Activated CD4-positive, CD25-positive, alpha-beta regulatory T cell treated with anti-CD3 and anti-CD28 coated beads, Interleukin-2, amount 50 U/mL, for 16 hours (primary cell): ENCODE measurements around the gene TFPT.

Experiments used
- DNase-seq: peaks from one replicate; pipeline ENCODE4 v3.0.0-alpha.2; 2020; ENCODE audit warnings: low read depth, low spot score

TFPT gene, protein sequence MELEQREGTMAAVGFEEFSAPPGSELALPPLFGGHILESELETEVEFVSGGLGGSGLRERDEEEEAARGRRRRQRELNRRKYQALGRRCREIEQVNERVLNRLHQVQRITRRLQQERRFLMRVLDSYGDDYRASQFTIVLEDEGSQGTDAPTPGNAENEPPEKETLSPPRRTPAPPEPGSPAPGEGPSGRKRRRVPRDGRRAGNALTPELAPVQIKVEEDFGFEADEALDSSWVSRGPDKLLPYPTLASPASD

GRCh38 chr19:54115109-54116063 lies at the start of gene TFPT, which contains the start of gene PRPF31:
TSS of gene TFPT (minus strand) at chr19:54115657. CDS start at chr19:54115269, 388 bp downstream.
TSS of gene PRPF31 (plus strand) at chr19:54115754. CDS start at chr19:54118279, 2,525 bp downstream.
- peak; percentile 98 for DNase-seq

DNA sequence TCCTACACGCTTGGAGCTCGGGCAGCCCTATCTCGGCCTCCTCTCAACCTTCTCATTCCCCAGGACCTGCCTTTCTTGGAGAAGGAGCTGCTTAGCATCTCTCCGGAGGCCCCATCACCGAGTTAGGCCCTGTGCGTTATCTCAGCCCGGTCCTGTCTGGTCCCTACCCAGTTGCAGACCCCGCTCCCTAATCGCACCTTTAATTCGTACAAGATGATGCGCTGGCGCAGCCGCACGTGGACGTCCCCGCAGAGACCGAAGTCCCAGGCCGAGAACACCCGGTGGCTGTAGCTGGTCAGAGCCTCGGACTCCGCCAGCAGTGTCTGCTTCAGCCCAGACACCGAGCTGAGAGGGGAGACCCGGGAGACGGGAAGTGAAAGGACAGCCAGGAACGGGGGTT lies 49.8 kb upstream of the TFPT start:
- no peak for DNase-seq

GRCh38 chr19:54164369-54165068 lies 49.1 kb upstream of the TFPT start:
- no peak for DNase-seq

DNA sequence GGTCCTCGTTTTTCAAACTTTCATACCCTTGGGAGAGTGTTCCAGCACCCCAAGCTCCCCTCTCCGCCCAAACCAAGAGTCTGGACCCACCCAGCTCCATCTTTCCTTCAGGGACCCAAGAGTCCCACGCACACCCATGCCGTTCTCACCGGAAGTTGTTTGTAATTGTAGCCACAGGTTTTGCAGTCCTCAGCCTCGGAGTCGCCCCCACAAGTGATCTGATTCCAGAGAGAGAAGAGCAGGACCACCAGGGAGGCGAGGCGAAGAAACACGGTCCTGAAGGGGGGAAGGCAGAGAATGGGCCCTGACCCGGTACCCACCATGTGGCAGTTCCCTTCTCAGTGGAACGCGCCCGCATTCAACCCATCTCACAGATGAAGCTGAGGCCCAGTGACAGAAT lies 47.4 kb upstream of the TFPT start:
- DNase-seq = no peak

DNA sequence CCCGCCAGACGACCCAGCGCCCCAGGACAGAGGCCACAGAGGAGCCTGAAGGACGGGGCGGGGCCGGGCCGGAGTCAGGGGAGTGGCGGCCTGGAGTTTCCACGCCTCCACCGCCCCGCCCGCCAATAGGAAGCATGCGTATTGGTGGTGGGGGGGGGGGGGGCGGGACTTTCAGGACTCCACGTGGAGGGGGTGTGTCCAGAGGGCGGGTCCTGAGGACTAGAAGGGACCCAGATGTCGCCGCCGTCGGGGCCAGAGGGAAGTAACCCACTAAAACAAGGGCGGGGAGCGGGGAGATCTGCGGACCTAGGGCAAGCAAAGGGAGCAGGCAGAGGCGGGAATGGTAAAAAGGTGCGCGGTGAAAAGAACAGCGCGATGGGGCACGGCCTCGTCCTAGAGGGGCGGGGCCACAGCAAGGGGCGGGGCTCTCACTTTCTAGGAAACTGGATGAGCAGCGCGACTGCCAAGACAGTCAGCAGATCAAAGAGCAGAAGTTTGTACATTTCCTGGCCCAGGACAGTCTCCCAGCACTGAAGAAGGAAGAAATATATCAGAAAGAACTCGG lies 46.9 kb upstream of the TFPT start:
- peak; percentile 62 for DNase-seq

DNA sequence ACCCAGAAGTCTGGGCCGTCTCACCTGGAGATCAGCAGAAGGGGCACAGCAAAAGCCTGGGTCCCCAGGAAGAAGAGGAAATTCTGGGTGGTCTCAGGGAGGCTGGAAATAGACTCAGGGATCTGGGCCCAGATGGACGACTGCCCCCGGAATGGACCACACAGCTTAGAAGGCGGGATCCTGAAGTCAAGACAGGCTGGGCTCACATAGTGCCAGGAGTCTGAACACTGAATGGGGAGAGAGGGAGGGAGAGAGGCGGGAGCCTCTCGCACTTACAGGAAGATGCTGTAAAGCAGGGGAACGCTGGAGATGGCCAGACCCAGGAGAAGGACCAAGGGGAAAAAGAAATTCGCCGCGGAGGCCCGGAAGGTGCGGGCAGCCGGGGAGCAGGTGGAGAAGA lies 45.4 kb upstream of the TFPT start:
- DNase-seq = no peak

- DNase-seq = no peak
Measured at GRCh38 chr19:54160182-54160811, 44.8 kb upstream of the TFPT start.

DNA sequence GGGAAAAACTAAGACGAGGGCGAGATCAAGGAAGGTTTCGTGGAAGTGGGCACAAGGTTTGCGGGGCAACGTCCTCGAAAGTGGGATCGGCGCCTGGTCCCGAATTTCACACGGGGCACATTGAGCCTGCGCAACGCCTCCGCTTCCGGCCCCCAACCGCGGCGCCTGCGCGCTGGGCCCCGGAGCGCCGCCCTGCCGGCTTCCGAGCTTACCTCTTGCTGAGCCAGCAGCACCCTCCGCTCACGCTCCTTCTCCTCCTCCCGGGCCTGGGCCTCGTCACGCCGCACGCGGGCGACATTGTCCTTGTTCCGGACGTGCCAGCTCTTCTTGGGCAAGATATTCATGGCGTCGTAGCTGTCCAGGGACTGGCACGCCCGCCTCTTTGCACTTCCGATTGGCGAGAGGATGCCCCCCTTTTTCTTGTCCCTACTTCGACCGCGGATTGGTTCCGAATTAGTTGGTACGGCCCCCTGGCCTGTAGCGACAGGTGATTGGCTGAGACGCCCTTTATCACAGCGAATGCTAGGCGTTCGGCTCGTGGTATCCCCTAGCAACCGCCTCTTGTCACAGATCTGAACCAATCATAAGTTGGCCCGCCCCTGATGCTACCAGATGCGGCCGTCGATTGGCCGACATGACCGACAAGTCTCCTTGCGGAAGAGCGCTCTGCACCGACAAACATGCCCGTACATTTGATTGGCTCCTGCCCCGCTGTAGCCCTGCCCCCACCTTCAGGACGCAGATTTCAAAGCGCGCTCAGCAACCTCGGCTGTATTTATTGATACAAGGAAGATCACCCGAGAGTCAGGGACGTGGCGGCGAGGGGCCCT lies 44.1 kb upstream of the TFPT start, which contains the start of gene LENG1:
LENG1 (minus strand) TSS at position 370 of the 830 bp plus-strand sequence; CDS start at position 344, 26 bp downstream.
- peak; percentile 99 for DNase-seq

GRCh38 chr19:54158812-54159351 lies 43.4 kb upstream of the TFPT start:
- no peak for DNase-seq

GRCh38 chr19:54156953-54157352 lies 41.5 kb upstream of the TFPT start:
- no peak for DNase-seq

DNA sequence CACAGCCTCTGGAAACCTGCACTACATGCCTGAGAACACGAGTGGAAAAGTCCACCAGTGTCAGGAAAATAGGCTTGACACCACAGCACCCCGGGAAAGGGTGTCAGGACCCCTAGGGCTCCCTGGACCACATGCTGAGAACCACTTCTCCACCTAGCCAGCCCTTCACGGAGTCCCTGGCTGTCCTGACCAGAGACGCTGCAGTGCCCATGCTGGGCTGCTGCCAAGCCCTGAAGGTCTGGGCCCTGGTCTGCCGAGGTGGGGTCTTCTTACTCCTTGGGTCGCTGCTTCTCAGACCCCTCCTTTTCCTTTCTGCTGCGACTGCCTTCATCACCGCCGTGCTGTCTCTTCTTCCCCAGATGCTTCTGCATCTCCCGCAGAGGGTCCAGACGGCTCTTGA lies 41.0 kb upstream of the TFPT start:
- no peak for DNase-seq

GRCh38 chr19:54155694-54156093 lies 40.2 kb upstream of the TFPT start:
- no peak for DNase-seq

DNA sequence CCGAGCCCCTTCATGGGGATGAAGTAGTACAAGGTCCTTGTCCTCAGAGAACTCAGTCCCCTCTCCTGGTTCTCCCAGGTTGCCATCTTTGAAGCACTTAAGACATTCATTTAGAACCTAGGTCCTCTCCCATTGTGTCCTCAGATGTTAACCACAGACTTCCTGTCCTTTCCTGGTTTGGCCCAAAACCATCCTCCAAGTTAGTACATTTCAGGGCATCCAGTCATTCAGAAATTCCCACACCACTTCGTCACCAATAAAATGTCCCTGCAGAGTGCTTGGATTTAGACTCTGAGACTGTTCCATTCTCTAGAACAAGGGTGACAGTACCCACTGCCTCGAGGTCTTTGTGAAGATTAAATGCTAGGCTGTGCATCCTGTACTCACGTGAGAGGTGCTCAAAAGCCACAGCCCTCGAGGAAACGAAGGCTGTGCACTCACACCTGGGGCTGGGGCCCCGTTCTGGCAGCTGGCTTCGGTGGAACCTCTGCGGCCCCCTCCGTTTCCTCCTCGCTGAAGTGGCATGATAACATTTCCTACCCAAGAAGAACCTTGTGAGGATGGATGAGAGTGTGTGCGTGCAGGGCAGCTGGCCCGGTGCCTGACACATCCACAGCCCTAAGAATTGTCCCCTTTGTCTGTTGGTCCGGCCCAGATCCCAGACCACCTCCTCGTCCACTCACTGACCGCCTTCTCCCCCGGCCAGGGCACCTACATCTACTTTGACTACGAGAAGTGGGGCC lies 39.3 kb upstream of the TFPT start:
- no peak for DNase-seq

DNA sequence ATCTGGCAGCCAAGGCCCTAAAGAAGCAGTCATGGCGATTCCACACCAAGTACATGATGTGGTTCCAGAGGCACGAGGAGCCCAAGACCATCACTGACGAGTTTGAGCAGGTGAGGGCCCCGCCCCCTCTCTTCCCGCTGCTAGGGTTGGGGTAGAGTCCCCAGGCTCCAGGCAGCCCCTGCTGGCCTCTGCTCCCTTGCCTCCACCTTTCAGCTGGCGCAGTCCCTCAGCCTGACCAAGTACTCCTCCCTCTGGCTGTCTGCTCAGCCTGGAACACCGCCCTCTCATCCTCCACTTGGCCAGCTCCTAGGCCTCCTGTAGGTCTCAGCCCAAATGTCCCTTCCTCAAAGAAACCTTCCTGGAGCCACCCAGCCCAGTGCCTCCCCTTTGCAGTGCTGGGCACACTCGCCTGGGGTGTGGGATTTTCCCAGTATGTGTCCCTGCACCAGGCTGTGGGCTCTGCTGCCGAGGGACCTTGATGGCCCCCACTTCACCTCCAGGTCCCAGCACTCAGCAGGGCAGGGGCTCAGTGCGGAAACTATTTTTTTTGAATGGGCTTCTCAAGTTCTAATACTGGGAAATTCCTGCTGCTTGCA lies 38.4 kb upstream of the TFPT start:
- no peak for DNase-seq

DNA sequence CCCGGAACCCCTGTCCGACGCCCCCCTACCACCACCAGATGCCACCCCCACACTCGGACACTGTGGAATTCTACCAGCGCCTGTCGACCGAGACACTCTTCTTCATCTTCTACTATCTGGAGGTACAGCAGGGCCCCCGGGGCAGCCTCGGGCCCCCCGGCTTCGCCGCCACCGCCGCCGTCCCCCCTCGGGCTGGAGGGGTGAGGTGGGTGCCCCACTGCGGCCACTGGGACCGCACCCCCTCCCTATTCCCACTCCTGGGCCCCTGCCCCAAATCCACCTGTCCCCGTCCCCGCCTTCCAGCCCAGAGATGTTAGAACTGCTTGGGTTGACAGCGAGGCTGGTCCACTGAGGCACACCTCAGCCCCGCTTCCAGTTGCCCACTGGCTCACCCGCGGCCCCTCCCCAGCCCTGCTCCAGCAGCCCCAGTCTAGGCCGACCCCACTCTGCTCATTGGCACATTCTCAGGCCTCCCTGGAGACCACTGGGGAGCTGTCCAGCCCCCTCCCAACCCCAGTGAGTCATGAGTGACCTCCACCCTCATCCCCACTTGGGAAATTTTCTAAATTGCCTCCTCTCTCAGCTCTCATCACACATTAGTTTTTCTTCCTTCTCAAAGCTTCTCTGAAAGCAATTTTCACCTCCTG lies 37.5 kb upstream of the TFPT start:
- no peak for DNase-seq

- DNase-seq = no peak
Measured at GRCh38 chr19:54152267-54152666, 36.8 kb upstream of the TFPT start.

- DNase-seq = no peak
Measured at GRCh38 chr19:54151362-54152035, 36.0 kb upstream of the TFPT start.
